Measurements from ENCODE around the gene VASH1.

GRCh38 chr14:76811561-76811960 is 50.3 kb downstream of the VASH1 start:
- no peak for TF ChIP-seq CTCF (IDR thresholded peaks at IDR 0.05; ENCODE audit: low read length)
- no peak for TF ChIP-seq EZH2 (IDR thresholded peaks at IDR 0.05; ENCODE audit: borderline replicate concordance, low read length)
